GM12878 (cell line): Measurements from ENCODE around the gene ARHGEF10L. TPM values are rescaled to one million over a fixed set of nuclear protein-coding genes. Genes with fewer than 3 reads are reported as not detected.

Experiments
- ATAC-seq: fragments of 200-7000 bp; cut with Tn5 transposase; 3 replicates; pipeline ENCODE4 v1.9.1; 2020; ENCODE audit warnings: mild to moderate bottlenecking, moderate library complexity
- BruUV-seq: library from RNA; stranded (reverse); fragments of 400-500 nt; replicated peaks from 2 replicates; lab custom pipeline; 2021; lab: Mats Ljungman, UMichigan
- CTCF ChIA-PET: fragments of 300-600 bp; sonication (Branson Sonifier 250); formaldehyde crosslinking; extraction: SDS; loops from one replicate; lab custom pipeline; 2021; ENCODE audit warnings: inconsistent platforms; lab: Yijun Ruan, JAX
- POLR2A ChIA-PET: fragments of 350-600 bp; formaldehyde crosslinking; extraction: SDS; loops from one replicate; lab custom pipeline; 2021; ENCODE audit warnings: inconsistent platforms; lab: Charles Lee
- RAD21 ChIA-PET: fragments of 300-600 bp; sonication (Branson Sonifier 250); formaldehyde crosslinking; loops from one replicate; lab custom pipeline; 2023; ENCODE audit warnings: antibody characterized with exemption; ENCODE audit not compliant: unreplicated experiment; lab: Charles Lee
- SMC1A ChIA-PET: fragments of 300-600 bp; sonication (Branson Sonifier 250); formaldehyde crosslinking; loops from one replicate; lab custom pipeline; 2023; ENCODE audit not compliant: unreplicated experiment, uncharacterized antibody; lab: Charles Lee
- DNase-seq: peaks from one replicate; pipeline ENCODE4 v3.0.0-alpha.2; 2011; ENCODE audit warnings: low read depth, low spot score
- FAIRE-seq: peaks from 3 replicates; lab custom pipeline; 2011; peaks lifted over from hg19 to GRCh38; lab: Jason Lieb, UNC
- H2AFZ ChIP-seq: 2 replicates; pipeline ENCODE4 v1.6.0; 2011; ENCODE audit warnings: low read depth, low read length, control low read depth; ENCODE audit not compliant: control insufficient read depth
- H3K27ac ChIP-seq: 2 replicates; pipeline ENCODE4 v1.5.1; 2011; ENCODE audit warnings: control low read depth; ENCODE audit not compliant: control insufficient read depth, insufficient read depth
- H3K27me3 ChIP-seq, 2 experiments: replicated peaks in 1 of 2; 2 replicates each; pipeline versions ENCODE4 v1.6.0 to v1.6.1; 2011; ENCODE audit warnings: low read length in 1 of 2; ENCODE audit not compliant: control insufficient read depth in 2 of 2, insufficient read depth in 2 of 2
- H3K36me3 ChIP-seq, 2 experiments: 2 replicates each; pipeline ENCODE4 v1.5.1; 2011; ENCODE audit warnings: low read length in 1 of 2; ENCODE audit not compliant: control insufficient read depth in 2 of 2, insufficient read depth in 2 of 2
- H3K4me1 ChIP-seq: 2 replicates; pipeline ENCODE4 v1.6.1; 2011; ENCODE audit warnings: mild to moderate bottlenecking, low read length, moderate library complexity, mixed read lengths; ENCODE audit not compliant: control insufficient read depth, insufficient read depth
- H3K4me2 ChIP-seq: 2 replicates; pipeline ENCODE4 v1.6.0; 2011; ENCODE audit warnings: control low read depth; ENCODE audit not compliant: control insufficient read depth, insufficient read depth
- H3K4me3 ChIP-seq: fragments of 200-600 bp; sonication (generic); 2 replicates; pipeline ENCODE4 v1.5.1; 2016
- H3K79me2 ChIP-seq: 2 replicates; pipeline ENCODE4 v1.6.0; 2011; ENCODE audit warnings: low read length; ENCODE audit not compliant: control insufficient read depth, insufficient read depth
- H3K9ac ChIP-seq: 2 replicates; pipeline ENCODE4 v1.8.0; 2011; ENCODE audit warnings: low read length, control low read depth, mixed read lengths; ENCODE audit not compliant: control insufficient read depth, insufficient read depth
- H3K9me3 ChIP-seq: replicated peaks from 3 replicates; pipeline ENCODE4 v1.5.1; 2011; ENCODE audit warnings: mild to moderate bottlenecking, low read length; ENCODE audit not compliant: control insufficient read depth, insufficient read depth
- H4K20me1 ChIP-seq: 2 replicates; pipeline ENCODE4 v1.6.0; 2011; ENCODE audit not compliant: control insufficient read depth, insufficient read depth
- BCL3 ChIP-seq: IDR thresholded peaks from 2 replicates; pipeline ENCODE4 v1.6.1; 2011; ENCODE audit warnings: borderline replicate concordance, low read depth, mild to moderate bottlenecking, moderate library complexity, low read length; ENCODE audit not compliant: insufficient read depth, poor library complexity, severe bottlenecking
- BHLHE40 ChIP-seq, 2 experiments: fragments of 450-650 bp in 1 of 2; IDR thresholded peaks; 2 replicates each; pipeline ENCODE4 v1.6.1; 2011 to 2017; ENCODE audit warnings: low read depth in 2 of 2, borderline replicate concordance in 1 of 2, improper control_type of control experiment in 1 of 2, low read length in 1 of 2, mild to moderate bottlenecking in 1 of 2
- CBFB ChIP-seq: IDR thresholded peaks from 2 replicates; pipeline ENCODE4 v1.6.1; 2016; ENCODE audit warnings: antibody characterized with exemption, low read depth
- EP300 ChIP-seq, 2 experiments: fragments of 150-350 bp in 1 of 2; IDR thresholded peaks; 2 replicates each; pipeline ENCODE4 v1.6.1; 2011 to 2012; ENCODE audit warnings: low read depth in 2 of 2, low read length in 2 of 2, borderline replicate concordance in 1 of 2, improper control_type of control experiment in 1 of 2, inconsistent platforms in 1 of 2; ENCODE audit not compliant: control insufficient read depth in 1 of 2
- HDAC6 ChIP-seq: fragments of 200-600 bp; sonication (generic); IDR thresholded peaks from one replicate; pipeline ENCODE4 v1.8.0; 2017; ENCODE audit warnings: antibody characterized with exemption; ENCODE audit not compliant: unreplicated experiment
- KDM1A ChIP-seq: fragments of 200-600 bp; sonication (generic); IDR thresholded peaks from 2 replicates; pipeline ENCODE4 v1.6.1; 2016; ENCODE audit warnings: borderline replicate concordance
- POLR2AphosphoS2 ChIP-seq: IDR thresholded peaks from 2 replicates; pipeline ENCODE4 v1.6.1; 2011; ENCODE audit warnings: low read depth, mild to moderate bottlenecking, low read length, improper control_type of control experiment, moderate library complexity
- SRF ChIP-seq, 2 experiments: IDR thresholded peaks; 2 replicates each; pipeline ENCODE4 v1.6.1; 2011; ENCODE audit warnings: low read depth in 2 of 2, low read length in 2 of 2, mild to moderate bottlenecking in 1 of 2, moderate library complexity in 1 of 2
- TAF1 ChIP-seq: IDR thresholded peaks from 2 replicates; pipeline ENCODE4 v1.6.1; 2011; ENCODE audit warnings: mild to moderate bottlenecking, low read depth, low read length, borderline replicate concordance
- TCF12 ChIP-seq: IDR thresholded peaks from 2 replicates; pipeline ENCODE4 v1.6.1; 2011; ENCODE audit warnings: low read depth, mild to moderate bottlenecking, low read length
- WGBS: methylation state at CpG from one replicate; pipeline ENCODE4 v1.1.6; 2016; ENCODE audit warnings: low lambda C conversion rate; ENCODE audit not compliant: insufficient replicate concordance, insufficient coverage; ENCODE audit errors: missing lambda C conversion rate; 5-methylcytosine and 5-hydroxymethylcytosine counted together
- in situ Hi-C: fragments of 300-500 bp; cut with MboI; formaldehyde crosslinking; loops from 9 replicates; pipeline ENCODE4 v1.14.3; 2018; ENCODE audit warnings: mixed read lengths
- intact Hi-C: fragments of 100-400 bp; cut with micrococcal nuclease; formaldehyde crosslinking; loops from one replicate; pipeline ENCODE4 v1.14.2; 2022; ENCODE audit not compliant: unreplicated experiment
- polyA plus RNA-seq, 11 experiments: library from polyadenylated mRNA; depleted of rRNA in 4 of 11; unstranded in 6 of 11; stranded (reverse) in 5 of 11; fragments of >200 nt; fragmentation: Nextera tagmentation in 4 of 11; fragmentation: Illumina TruSeq in 1 of 11; extraction: Ambion mirVana in 4 of 11; extraction: Trizol in 1 of 11; gene quantifications; 1 replicate in 1 of 11; 2 replicates in 10 of 11; pipeline versions ENCODE4 v1.2.1 to v1.2.3, GENCODE V29; 2011 to 2016; ENCODE audit warnings: inconsistent platforms in 2 of 11, missing spikeins in 2 of 11, low read depth in 1 of 11
- total RNA-seq, 4 experiments: library from RNA; depleted of rRNA in 3 of 4; stranded (reverse); fragments of >200 nt in 3 of 4; fragmentation: Illumina TruSeq in 1 of 4; extraction: Trizol in 1 of 4; gene quantifications; 2 replicates each; pipeline versions ENCODE4 v1.2.1 to v1.2.3, GENCODE V29; 2013 to 2021

The ARHGEF10L gene
- total and polyA plus RNA-seq, 10 of the 15 experiments (the other 5 are each of a cell fraction or from before 2014, with no cell fraction given), result 0.05 to 0.94 (median 0.28) TPM; not detected in 2

- TF ChIP-seq BCL3 (no peak), CBFB (no peak), TAF1 (no peak), POLR2AphosphoS2 (no peak), KDM1A (no peak), HDAC6 (no peak)
Observed at GRCh38 chr1:17588048-17588871, 48.8 kb downstream of the ARHGEF10L start (continued).

- Histone ChIP-seq H3K4me3 (no peak overlapping the region), H3K9ac (no peak overlapping the region), H3K36me3 (no peaks in the 10 kb centered on the region), H3K4me2 (no peak overlapping the region), H3K27me3 (no peaks in the 10 kb centered on the region; a peak in 1 of 4 replicates), H4K20me1 (no peaks in the 10 kb centered on the region), H3K27ac (no peak overlapping the region), H3K79me2 (no peaks in the 10 kb centered on the region), H3K9me3 (no peaks in the 10 kb centered on the region), H2AFZ (no peak overlapping the region), H3K4me1 (no peaks in the 10 kb centered on the region)
- WGBS, result 34% methylated on average over 7 of the region's 7 CpGs
- BruUV-seq, result no TSS peak
- ChIA-PET SMC1A (no interaction called here), CTCF (interaction anchor here (1.6 kb wide), 1 partner anchor 15 kb away, joined by 6 read pairs; no protein-coding TSS in a partner anchor), RAD21 (interaction anchor here (0.7 kb wide), 1 partner anchor 15 kb away, joined by 3 read pairs; no protein-coding TSS in a partner anchor), POLR2A (no interaction called here)
- ATAC-seq, result no peak
- in situ Hi-C loops (no loop called here), intact Hi-C loops (no loop called here)
- no peak for DNase-seq
- FAIRE-seq, result no peak
- TF ChIP-seq TCF12 (no peak), EP300 (IDR thresholded peaks at IDR 0.05; ENCODE audit: borderline replicate concordance in 1 of 2, control insufficient read depth in 1 of 2, low read depth in 2 of 2, low read length in 2 of 2) (no peak), SRF (IDR thresholded peaks at IDR 0.05; ENCODE audit: low read depth in 2 of 2, low read length in 2 of 2) (no peak), BHLHE40 (IDR thresholded peaks at IDR 0.05; ENCODE audit: borderline replicate concordance in 1 of 2, low read depth in 2 of 2, low read length in 1 of 2) (no peak)
Observed at GRCh38 chr1:17591814-17592430, 52.4 kb downstream of the ARHGEF10L start.
